Parathyroid adenoma (tissue), 2 donors: ENCODE results near the gene AUH.

Experiments
- H2AFZ ChIP-seq: fragments of 300-600 bp; sonication (generic); one replicate; pipeline ENCODE4 v1.7.0; 2017; ENCODE audit warnings: antibody characterized with exemption, mild to moderate bottlenecking
- H3K27ac ChIP-seq: fragments of 300-600 bp; sonication (generic); one replicate; pipeline ENCODE4 v1.7.0; 2017
- H3K27me3 ChIP-seq: fragments of 300-600 bp; sonication (generic); one replicate; pipeline ENCODE4 v1.7.0; 2017; ENCODE audit warnings: low read length; ENCODE audit not compliant: control insufficient read depth, insufficient read depth
- H3K36me3 ChIP-seq: fragments of 300-600 bp; sonication (generic); one replicate; pipeline ENCODE4 v1.7.0; 2017; ENCODE audit warnings: low read length; ENCODE audit not compliant: control insufficient read depth, insufficient read depth
- H3K4me1 ChIP-seq: fragments of 300-600 bp; sonication (generic); one replicate; pipeline ENCODE4 v1.7.0; 2017; ENCODE audit warnings: control low read depth
- H3K4me2 ChIP-seq: fragments of 300-600 bp; sonication (generic); one replicate; pipeline ENCODE4 v1.7.0; 2017; ENCODE audit warnings: low read length
- H3K4me3 ChIP-seq: fragments of 300-600 bp; sonication (generic); one replicate; pipeline ENCODE4 v1.7.0; 2017; ENCODE audit warnings: low read depth, low read length
- H3K79me2 ChIP-seq: fragments of 300-600 bp; sonication (generic); one replicate; pipeline ENCODE4 v1.7.0; 2017; ENCODE audit warnings: control low read depth
- H3K9ac ChIP-seq: fragments of 300-600 bp; sonication (generic); one replicate; pipeline ENCODE4 v1.7.0; 2017; ENCODE audit warnings: mild to moderate bottlenecking
- H3K9me3 ChIP-seq: fragments of 300-600 bp; sonication (generic); one replicate; pipeline ENCODE4 v1.7.0; 2017; ENCODE audit warnings: low read length; ENCODE audit not compliant: control insufficient read depth
- TF ChIP-seq, protein P1 (sequence below): fragments of 300-600 bp; sonication (generic); IDR thresholded peaks from one replicate; pipeline ENCODE4 v1.7.0; 2017; ENCODE audit warnings: antibody characterized with exemption, mild to moderate bottlenecking
- donor health status: primary hyperparathyroidism.

Gene AUH

DNA sequence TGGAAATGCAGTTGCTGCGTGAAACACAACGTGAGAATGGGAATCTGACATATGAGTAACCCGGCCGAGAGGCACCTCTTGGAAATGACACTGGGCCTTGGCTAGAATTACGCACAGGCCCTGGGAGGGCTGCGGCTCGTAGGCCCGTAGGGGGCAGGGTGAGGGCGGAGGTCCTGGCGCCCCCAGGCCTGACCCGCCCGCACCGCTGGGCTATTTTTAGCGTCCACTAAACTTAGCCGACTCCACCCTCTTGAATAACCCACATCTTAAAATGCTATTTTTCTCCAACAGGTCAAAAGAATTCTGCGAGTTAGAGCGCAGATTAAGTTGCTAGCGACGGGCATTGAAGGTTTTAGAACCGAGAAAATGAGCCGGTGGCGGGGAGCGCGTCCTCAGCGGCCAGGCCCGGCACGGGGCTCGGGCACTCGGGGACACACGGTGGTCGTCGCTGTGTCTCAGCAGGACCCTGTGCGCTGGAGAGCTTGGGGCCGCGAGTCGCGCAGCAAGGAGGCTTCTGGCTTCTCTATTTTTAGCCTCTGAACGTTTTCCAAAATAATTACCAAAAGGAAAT lies 168.5 kb downstream of the AUH start:
- Histone ChIP-seq H3K4me2 (peak overlapping the region; percentile 86), H2AFZ (peak overlapping the region; percentile 83), H3K27me3 (no peaks in the 10 kb centered on the region), H3K4me1 (peaks cover 19% of the 10 kb centered on the region), H3K9ac (no peak overlapping the region), H3K27ac (peak overlapping the region; percentile 99), H3K79me2 (no peaks in the 10 kb centered on the region), H3K4me3 (peak overlapping the region; percentile 46), H3K36me3 (no peaks in the 10 kb centered on the region), H3K9me3 (no peaks in the 10 kb centered on the region)
- TF ChIP-seq, protein P1, sequence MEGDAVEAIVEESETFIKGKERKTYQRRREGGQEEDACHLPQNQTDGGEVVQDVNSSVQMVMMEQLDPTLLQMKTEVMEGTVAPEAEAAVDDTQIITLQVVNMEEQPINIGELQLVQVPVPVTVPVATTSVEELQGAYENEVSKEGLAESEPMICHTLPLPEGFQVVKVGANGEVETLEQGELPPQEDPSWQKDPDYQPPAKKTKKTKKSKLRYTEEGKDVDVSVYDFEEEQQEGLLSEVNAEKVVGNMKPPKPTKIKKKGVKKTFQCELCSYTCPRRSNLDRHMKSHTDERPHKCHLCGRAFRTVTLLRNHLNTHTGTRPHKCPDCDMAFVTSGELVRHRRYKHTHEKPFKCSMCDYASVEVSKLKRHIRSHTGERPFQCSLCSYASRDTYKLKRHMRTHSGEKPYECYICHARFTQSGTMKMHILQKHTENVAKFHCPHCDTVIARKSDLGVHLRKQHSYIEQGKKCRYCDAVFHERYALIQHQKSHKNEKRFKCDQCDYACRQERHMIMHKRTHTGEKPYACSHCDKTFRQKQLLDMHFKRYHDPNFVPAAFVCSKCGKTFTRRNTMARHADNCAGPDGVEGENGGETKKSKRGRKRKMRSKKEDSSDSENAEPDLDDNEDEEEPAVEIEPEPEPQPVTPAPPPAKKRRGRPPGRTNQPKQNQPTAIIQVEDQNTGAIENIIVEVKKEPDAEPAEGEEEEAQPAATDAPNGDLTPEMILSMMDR, result no peak

DNA sequence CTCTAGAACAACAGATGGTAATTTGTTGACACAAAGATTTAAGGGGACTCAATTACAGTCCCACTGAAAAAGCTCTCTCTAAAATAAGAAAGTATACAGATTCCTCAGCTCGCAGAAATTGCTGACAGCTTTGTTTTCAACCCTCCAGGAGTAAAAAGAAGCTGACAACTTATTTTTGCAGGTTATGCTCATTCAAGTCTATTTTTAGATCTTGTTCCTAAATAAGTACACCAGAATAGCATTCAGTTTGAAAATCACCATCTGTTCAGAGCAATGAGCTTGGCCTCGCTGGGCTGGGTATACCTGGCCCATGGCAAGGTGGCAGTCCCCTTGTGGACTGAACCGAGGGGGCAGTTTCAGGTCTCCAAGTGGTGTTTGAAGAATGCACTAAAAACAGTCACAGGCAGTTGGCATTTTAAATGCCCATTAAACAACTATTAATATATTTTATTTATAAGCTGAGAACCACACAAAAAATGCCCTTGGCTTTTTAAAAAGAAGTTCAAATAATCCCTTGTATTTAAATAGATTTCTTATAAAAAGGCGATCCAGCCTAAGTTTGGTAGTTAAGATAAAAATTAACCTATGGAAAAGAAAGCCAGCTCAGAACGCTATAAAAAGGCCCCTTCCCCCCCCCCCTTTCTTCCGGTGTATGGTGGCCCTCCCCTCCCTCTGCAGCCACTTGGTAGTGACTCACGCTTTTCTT lies 169.2 kb downstream of the AUH start:
- H3K9ac ChIP-seq, result no peak overlapping the region
- no peaks in the 10 kb centered on the region for H3K79me2 ChIP-seq
- no peaks in the 10 kb centered on the region for H3K27me3 ChIP-seq
- H2AFZ ChIP-seq, result peak overlapping the region; percentile 83
- H3K4me3 ChIP-seq, result peak overlapping the region; percentile 39
- TF ChIP-seq, protein P1, result no peak
- H3K4me2 ChIP-seq, result peak overlapping the region; percentile 86
- no peaks in the 10 kb centered on the region for H3K9me3 ChIP-seq
- H3K27ac ChIP-seq, result peak overlapping the region; percentile 99
- H3K36me3 ChIP-seq, result no peaks in the 10 kb centered on the region
- peaks cover 19% of the 10 kb centered on the region for H3K4me1 ChIP-seq

DNA sequence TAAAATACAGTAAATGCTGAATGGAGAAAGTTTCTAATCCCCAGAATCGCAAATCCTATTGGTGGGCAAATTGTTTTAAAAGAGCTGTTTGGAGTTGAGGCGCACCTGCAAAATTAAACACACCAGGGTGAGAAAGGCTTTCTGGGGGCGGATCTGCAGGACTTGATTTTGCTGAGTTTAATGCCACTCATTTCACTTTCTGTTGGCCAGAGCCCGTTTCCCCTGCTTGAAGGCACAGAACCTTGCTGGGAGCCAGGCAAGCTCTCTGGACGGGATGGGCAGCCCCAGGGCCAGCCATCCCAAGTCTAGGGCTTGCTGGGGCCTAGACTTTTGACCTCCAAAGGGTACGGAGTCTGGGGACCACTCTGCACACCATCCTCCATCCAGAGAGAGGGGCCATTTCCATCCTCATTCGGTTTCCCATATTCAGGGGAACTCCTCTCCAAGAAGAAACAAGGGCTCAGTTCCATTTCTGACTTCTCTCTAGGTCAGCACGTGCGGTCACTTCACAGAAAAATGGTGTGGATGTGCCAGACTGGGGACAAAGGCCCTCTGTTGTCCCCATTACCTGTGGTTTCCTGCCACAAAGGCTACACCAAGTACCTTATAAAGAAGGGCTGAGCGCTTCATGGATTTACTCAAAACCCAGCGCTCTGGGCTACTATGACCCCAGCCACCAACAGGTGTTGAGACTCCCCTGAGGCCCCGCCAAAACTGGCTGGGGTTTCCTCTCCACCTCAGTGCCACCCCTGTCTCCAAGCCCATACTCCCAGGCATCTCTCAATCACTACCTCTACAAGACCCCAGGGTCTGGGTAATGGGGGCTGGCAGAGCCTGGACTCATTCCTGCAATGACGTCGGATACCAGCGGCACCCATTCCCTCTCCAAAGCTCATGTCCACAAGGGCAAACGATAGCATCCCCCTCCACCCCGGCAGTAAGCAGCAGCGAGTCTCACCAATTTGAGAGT lies 170.0 kb downstream of the AUH start:
- H3K9ac ChIP-seq, result no peak overlapping the region
- TF ChIP-seq, protein P1, result no peak
- peak overlapping the region; percentile 86 for H3K4me2 ChIP-seq
- H3K9me3 ChIP-seq, result no peaks in the 10 kb centered on the region
- H3K27me3 ChIP-seq, result no peaks in the 10 kb centered on the region
- H3K36me3 ChIP-seq, result no peaks in the 10 kb centered on the region
- peak overlapping the region; percentile 39 for H3K4me3 ChIP-seq
- peak overlapping the region; percentile 83 for H2AFZ ChIP-seq
- no peaks in the 10 kb centered on the region for H3K79me2 ChIP-seq
- peaks cover 19% of the 10 kb centered on the region for H3K4me1 ChIP-seq
- H3K27ac ChIP-seq, result peak overlapping the region; percentile 99

DNA sequence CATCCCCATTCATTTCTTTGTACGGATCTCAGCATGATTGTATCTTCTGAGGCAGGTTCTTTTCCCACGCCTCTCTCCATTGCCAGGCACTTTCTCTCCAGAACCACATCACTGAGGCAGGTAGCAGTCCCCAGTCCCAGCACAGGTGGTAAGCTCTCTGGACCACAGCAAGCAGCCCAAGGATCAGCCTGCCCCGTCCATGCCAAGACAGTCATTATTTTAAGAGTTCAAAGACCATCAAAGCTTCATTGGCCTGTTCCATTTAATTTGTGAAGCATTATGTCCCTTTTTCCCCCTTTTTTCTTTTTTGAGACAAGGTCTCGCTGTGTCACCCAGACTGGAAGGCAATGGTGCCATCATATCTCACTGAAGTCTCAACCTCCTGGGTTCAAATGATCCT lies 171.7 kb downstream of the AUH start:
- Histone ChIP-seq H3K79me2 (no peaks in the 10 kb centered on the region), H3K4me1 (peaks cover 18% of the 10 kb centered on the region), H3K9ac (no peak overlapping the region), H2AFZ (no peak overlapping the region), H3K27me3 (no peaks in the 10 kb centered on the region), H3K9me3 (no peaks in the 10 kb centered on the region), H3K27ac (no peak overlapping the region), H3K4me3 (no peak overlapping the region), H3K36me3 (no peaks in the 10 kb centered on the region), H3K4me2 (no peak overlapping the region)
- TF ChIP-seq, protein P1, result no peak
